Dedifferentiated amniotic fluid mesenchymal stem cell (primary cell): Measurements from ENCODE around the gene FIS1.

Source experiments
- DNase-seq: peaks from one replicate; pipeline ENCODE4 v3.0.0-alpha.2; 2016; ENCODE audit errors: extremely low spot score

The FIS1 gene

GRCh38 chr7:101233907-101234547 is 10.9 kb downstream of the FIS1 start:
- DNase-seq: no peak

DNA sequence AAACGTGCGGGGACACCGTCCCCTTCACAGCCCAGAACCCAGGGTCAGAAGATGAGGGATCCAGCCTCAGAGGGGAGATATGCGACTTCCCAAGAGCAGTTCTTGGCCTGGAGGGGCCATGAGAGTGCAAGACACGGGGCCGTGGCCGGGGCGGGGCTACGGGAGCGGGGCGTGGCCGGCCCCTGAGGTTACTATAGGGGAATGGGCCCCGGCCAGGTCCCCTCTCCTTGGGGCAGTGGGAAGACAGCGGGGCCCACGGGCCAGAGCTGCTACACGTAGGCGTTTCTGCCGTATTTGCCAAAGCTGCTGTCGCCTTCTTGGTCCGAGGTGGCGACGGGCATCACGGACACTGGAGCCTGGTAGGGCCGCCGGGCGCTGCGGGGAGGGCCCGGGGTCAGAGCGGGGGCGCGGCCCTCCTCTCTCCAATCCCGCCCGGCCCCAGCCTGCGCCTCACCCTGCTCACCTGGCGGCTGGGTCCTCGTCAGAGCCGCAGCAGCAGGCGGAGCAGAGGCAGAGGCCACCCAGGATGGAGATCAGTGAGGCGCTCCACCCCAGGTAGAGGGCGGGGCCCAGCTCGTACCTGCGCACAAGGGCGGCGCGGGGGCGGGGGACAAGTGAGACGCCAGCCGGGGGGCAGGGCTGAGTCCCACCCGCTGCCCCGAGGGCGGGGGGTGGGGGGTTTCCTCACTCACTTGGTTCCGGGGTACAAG is 12.6 kb downstream of the FIS1 start:
- DNase-seq: no peak

GRCh38 chr7:101231644-101232043 is 13.2 kb downstream of the FIS1 start:
- DNase-seq: no peak

DNA sequence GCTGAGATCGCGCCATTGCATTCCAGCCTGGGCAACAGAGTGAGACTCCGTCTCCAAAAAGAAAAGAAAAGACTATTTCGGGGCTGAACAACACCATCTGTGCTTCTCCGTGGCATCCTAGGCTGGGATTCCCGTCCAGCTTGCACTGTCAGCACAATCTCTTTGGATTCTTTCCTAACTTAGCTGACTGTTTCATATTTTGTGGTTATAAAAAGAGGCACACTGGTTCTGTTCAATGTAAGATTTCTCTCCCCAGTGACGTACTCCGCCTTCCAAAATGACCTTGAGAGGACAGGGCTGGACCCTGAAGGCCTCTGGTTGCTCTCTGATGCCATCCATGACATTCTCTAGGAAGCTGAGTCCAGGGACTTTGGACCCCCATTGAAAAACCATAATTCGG is 18.2 kb downstream of the FIS1 start:
- no peak for DNase-seq

GRCh38 chr7:101225650-101226049 is 19.2 kb downstream of the FIS1 start:
- no peak for DNase-seq

GRCh38 chr7:101223528-101223927 is 21.4 kb downstream of the FIS1 start:
- DNase-seq: no peak

DNA sequence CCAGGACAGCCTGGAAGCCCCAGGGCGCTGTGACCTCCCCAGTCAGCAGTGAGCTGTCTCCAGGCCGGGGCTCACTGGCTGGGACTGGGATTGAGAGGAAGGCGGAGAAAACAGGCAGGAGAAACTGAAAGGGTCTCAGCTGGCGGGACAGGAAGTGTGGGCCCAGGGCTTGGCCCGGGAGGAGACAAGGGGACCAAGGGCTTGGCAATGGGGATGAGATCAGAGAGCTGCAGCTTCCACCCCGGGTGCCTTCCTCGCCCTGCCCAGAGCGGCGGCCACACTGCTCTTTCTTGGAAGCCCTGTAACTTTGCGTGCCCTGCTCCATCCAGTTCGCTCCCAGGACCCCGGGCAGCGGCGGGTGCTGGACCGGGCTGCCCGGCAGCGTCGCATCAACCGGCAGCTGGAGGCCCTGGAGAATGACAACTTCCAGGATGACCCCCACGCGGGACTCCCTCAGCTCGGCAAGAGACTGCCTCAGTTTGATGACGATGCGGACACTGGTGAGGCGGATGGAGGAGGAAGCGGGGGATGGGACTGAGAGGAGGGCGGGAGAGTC is 22.5 kb downstream of the FIS1 start:
- no peak for DNase-seq

DNA sequence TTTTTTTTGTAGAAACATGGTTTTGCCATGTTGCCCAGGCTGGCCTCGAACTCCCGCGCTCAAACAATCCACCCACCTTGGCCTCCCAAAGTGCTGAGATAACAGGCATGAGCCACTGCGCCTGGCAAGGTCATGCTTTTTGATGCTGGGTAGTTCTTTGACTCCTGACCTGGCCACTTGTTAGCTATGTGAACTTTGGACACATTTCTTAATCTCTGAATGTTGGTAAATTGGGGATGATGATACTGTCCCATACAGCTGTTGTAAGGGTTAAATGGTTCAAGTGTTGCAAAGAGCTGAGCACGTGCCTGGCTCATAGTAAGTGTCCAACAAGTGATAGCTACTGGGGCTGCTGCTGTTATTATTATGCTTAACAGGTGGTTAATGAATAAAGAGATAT is 24.6 kb downstream of the FIS1 start:
- DNase-seq: no peak

DNA sequence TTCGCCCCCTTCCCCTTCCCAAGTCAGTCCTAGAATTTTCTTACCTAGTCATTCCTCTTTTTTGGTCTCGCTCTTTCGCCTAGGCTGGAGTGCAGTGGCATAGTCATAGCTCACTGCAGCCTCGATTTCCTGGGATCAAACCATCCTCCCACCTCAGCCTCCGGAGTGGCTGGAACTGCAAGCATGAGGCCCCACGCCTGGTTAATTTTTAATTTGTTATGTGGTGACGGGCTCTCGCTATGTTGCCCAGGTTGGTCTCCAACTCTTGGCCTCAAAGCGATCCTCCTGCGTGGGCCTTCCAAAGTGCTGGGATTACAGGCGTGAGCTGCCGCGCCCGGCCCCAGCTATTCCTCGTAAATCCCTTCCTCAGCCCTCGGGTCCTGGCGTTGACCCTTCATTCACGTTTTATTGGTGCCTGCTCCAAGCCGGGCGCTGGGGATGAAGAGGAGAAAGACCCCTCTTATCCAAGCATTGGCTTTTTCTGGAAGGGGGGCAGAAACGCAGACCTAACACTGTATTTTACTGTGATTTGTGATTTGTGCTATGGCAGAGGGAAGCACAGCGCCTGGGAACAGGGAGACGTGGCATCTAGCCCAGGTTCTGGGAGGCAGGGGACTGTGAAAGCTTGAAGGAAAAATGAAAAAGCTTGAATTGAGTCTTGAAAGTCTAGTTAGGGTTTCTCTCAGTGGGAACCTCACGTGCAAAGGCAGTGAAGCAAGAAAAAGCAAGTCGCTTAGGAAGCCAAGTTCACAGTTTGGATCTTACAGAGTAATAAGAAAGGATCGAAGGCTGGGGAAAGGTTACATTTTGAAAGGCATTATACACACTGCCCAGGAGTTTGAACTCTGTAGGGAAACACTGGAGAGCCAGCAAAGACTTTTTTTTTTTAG is 26.4 kb downstream of the FIS1 start:
- DNase-seq: no peak

DNA sequence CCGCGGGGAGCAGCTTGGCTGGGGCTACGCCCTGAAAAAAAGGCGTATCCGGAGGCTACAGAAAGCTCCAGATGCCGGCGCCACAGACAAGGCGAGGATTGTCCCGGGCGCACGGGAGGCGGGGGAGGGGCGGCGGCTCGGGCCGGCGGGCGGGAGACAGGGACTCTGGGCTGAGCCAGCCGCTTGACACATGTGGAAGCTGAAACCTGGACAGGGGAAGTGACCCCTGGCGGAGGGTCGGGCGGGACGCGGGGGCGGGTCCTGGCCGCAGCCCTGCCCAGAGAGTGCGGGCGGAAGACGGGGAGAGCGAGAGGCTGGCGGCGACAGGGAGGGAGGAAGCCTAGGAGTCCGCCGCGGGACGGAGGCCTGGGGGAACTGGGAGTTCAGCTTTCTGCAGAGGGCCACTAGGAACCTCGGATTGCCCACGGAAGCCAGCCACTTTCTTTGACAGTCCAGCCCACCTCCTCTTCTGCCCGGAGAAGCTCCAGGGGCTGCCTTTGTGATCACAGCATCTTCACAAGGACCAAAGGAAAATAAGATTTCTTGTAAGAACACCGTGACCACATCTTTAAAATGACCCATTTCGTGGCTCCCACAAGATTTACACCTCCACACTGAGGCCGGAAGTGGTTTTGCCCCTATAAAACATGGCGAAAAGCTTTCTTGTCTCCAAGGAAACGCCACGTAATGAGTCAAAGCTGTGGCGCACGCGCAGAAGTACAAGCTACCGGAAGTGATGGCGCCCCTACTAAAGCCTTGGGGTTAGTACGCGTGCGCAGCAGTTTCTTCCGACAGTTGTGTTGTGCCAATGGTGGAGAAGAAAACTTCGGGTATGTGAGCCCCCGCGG is 27.3 kb downstream of the FIS1 start, which contains the start of the genes PLOD3 and ZNHIT1:
PLOD3 (minus strand) TSS at position 194 of the 848 bp plus-strand sequence. CDS start 307 bp downstream, outside the sequence.
ZNHIT1 (plus strand) TSS at position 778 of the 848 bp plus-strand sequence; CDS start at position 809, 31 bp downstream.
- peak; percentile 99 for DNase-seq

DNA sequence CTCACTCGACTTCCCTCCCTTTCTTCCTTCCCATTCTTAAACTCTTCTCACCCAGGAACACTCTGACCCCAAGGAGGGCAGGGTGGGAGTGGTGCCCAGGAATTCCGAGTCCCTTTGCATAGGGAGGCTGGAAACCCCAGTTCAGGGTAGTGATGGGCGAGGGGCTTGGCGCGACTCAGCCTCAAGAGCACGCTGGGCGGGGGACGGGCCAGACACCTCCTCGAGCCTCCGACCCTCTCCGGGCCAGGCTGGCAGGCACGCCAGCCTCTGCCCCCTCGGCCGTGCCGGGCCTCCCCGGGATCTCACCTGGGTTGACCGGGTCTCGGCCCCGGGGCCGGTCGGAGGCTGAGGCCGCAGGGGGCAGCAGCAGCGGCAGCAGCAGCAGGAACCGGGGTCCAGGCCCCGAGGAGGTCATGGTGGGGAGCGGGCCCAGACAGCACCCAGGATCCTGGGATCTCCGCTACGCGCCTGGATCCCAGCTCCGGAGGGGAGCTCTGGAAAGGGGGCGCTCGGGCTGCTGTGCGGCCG is 28.0 kb downstream of the FIS1 start:
- DNase-seq: no peak

DNA sequence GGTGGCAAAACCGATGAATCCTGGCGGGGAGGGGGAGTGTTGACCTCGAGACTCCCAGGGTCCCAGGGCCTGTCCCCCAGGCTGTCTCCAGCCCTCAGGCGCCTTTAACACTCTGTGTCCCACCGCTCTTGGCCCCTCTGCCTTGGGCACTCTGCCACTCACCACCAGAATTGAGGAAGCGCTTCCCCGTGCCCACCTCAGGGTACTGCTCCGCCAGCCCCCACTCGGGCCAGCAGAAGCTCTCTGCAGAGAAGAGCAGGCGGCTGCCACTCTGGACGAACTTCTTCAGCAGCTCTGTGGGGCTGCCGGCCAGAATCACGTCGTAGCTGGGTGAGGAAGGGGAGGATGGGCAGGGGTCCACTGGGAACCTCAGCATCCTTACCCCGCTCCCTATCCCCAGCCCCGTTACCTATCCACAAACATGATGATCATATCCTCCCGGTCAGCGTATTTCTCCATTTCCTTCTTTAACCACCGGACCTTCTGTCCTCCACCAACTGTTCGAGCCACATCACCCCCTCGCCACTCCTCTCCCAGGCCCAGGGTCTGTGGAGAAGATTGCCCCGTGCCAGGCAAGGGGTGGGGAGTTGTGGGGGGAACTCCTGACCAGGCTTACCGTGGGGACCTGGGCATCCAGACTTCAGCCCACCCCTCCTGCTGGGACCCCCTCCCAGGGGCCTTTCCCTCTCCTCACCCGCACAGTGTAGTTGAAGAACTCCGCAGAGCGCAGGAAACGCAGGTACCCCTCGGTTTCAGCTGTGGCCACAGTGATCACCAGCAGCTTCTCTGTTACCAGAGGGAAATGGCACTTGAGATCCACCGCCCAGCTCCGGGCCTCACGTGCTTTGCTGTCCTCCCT is 28.7 kb downstream of the FIS1 start:
- DNase-seq: no peak

DNA sequence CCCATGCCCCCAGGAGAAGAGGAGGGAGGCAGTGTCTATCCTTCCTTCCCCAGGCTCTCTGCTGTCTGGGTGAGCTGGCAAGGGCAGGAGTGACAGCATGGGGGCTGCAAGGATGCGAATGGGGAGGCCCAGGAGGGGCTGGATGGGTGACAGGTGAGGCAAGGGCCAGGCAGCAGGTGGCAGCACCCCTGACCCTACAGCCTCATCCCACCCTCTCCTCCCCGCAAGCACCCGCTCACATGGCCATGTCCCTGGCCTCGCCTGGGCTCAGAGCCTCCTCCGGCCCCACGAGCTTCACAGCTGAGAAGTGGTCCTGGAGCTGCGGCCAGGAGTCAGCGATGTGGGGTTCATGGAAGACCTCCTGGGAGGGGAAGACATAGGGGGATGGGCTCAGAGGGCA is 32.9 kb downstream of the FIS1 start:
- DNase-seq: no peak

DNA sequence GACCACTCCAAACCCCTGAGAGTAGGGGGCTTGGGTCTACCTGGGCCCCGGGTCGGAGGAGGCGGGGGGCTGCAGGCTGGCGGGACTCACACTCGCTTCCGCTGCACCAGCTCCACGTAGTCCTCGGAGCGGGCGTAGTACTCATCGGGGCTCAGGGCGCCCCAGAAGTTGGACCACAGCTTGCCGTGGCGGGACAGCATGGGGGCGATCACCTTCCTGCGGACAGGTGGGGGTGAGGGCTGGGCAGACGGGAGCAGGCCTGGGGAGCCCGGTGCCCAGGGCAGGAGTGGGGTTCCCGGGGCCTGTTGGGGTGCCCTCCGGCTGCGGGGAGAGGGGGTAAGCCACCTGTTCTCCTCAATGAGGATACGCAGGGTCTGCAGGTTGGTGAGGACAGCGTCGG is 33.4 kb downstream of the FIS1 start:
- DNase-seq: no peak

DNA sequence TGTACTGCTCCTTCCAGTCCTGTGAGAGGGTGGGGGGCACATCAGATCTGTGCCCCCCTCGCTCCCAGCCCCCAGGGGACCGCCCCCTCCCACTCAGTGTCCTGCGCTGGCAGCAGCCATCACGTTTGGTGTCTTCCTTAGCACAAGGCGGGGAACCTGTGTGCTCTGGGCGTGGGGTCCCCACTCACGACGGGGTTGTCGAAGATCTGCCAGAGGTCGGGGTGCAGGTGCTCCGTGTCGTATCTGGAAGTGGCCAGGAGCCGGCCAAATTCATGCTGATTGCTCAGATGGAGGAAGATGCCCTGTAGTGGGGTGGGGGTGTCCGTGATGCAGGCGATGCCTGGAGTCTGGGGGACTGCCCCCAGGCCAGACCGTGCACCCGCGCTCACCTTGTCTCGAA is 34.7 kb downstream of the FIS1 start:
- no peak for DNase-seq

DNA sequence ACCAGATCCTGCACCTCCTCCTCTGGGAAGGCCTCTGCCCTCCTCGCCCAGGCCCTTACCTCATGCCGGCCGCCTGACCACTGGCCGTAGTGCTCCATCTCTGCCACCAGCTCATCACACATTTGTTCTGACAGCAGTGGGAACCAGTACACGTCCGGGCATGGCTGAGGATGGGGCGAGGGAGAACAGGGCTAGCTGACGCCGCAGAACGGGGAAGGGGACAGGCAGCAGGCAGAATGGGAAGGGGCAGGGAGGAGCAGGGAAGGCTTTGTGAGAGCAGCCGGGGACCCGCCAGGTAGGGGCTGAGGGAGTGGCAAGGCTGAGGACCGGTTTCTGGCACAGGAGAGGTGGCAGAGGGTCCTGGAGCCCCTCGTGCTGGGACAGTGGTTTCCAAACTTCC is 36.1 kb downstream of the FIS1 start:
- no peak for DNase-seq

GRCh38 chr7:101207459-101207858 is 37.4 kb downstream of the FIS1 start:
- no peak for DNase-seq

DNA sequence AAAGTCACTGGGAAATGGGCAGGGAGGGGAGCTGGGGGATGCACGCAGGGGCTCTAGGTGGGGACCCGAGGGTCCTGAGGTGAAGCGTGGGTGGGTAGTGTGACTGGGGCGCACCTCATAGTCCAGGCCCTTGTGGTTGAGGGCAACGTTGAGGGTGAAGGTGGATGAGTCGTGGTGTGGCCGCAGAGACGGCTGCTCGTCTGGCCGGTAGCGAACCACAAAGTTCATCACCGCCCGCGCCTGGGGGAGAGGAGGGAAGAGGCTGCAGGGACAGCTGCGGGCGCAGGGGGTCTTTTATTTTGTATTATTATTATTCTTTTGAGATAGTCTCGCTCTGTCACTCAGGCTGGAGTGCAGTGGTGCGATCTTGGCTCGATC is 38.2 kb downstream of the FIS1 start:
- no peak for DNase-seq

DNA sequence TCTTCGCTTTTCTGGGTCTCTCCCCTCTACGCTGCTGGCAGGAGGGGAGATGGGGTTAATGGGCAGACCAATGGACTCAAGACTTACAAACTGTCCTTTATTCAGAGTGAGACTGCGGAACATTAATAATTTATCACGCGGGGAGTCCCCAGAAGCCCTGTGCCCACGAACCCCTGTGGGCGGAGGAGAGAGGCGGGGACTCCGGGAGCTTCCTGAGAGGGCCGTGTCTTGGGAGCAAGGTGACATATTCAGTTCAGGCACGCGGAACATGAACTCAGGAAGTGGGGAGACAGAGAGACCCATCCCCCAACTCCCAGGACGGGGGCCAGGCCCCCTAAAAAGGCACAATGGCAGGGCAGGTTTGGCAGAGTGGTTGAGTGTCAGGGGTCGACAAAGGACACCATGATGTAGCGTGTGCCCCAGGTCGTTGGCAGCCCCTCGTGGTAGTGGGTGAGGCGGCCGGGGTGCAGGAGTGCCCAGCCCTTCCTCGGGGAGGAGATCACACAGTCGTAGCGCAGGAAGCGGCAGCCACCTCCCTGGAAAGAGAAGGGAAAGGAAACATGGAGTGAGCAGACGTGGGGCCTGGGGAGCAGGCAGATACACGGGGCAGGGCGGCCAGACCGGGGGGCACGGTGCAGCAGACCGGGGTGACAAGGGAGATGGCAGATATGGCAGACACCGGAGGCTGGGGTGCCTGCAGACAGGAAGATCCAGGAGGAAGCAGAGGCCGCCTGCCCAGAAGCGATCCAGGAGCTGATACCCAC is 38.8 kb downstream of the FIS1 start:
- DNase-seq: no peak
